Measurements from ENCODE around the gene EFNA2.

EFNA2 gene

DNA sequence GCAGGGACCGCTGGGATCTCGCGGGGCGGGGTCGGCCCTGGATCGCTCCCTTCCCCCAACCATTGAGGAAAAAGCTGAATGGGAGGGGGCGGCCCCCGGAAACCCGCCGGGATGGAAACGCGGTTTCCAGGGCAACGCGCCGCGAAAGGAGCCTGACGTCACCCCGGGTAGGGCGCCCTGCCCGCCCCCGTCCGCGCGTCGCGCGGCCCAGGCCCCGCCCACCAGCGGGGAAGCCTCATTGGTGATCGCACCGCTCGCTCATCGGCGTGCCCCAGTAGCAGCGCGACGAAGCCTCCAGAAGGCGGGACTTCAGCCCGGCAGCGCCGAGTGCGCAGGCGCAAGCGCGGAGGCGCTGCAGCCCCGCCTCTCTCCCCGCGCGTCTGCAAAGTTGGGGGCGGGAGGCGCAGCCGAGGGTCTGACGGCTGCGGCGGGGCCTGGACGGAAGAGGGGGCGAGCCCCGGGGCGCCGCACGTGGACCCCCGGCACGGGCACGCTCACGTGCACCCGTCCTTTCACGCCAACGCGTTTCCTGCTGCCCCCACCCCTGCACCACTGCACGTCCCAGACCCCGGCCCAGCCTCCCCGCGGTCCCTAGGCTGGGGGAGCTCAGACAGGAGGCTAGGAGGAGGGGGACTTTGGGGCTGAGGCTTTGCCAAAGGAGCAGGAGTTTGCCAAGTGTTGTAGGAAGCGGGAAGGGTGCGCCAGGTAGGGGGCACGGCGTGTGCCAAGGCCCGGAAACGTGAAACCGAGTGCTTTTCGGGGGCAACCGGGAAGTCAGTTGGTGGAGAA lies 24.7 kb upstream of the EFNA2 start:
- peak; percentile 71 for DNase-seq

DNA sequence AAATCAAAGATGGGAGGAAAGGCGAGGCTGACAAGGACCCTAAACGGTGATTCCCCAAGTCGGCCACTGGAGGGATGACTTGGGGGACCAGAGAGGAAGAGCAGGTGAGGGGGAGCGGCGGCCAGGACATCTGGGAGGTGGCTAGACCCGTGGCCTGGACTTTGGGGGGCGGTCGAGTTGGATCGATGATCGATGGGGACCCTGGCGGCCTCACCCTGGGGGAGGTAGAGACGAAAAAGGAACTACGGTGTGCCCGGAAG lies 24.2 kb upstream of the EFNA2 start:
- DNase-seq = no peak

DNA sequence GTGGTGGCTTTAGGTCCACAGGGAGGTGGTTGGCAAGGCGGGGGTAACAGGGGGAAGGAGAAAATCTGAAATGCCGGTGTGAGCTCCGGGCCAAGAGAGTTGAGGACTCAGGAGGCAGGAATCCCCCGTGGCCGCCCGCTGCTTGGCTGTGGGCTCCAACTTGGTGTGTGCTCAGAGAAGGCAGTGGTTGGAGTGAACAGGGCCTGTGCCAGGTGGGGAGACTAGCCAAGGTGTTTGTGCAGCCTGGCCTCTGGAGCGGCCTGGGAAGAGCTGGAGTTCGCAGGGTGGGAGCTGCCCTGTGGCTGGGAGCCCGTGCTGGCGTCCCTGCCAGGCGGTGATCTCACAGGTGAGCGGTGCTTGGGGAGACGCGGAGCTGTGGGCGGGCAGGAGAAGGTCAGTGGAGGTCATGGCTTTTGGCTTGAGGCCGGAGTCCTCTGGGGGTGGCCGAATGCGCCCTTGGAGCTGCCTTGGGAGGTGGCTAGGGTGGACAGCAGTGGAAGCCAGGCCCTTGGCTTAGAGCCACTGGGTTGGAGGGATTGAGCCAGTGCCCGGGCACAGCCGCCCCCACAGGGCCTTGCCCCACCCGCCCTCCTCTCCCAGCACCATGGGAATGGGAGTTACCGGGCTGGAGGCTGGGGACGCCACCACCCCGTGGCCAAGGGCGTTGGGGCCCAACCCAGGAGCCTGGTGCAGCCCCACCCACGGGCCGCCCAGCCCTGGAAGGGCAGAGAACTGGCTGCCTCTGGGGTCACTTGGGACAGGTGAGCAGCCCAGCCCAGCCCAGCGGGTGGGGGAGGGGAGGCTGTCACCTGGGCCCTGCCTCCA lies 23.7 kb upstream of the EFNA2 start:
- DNase-seq = no peak

DNA sequence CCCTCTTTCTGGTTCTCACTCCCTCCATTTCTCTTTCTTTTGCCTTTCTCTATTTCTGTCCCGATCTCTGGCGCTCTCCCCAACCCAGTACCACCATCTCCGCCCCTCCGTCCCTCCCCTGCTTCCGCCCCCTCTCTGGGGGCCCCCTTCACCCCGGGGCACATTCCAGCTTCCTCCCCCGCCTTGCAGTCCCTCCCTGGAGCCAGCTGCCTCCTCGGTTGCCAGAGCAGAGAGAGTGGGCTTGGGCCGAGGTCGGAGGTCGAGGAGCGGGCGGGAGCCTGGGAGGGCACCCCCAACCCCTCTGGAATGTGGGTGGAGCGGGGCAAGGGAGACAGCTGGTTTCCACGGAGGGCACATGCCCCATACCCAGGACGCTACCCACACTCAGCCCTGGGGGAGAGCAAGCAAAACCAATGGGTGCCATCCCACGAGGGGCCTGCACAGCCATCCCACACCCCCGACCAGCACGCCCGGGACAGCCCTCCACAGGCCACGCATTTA lies 23.0 kb upstream of the EFNA2 start:
- no peak for DNase-seq

DNA sequence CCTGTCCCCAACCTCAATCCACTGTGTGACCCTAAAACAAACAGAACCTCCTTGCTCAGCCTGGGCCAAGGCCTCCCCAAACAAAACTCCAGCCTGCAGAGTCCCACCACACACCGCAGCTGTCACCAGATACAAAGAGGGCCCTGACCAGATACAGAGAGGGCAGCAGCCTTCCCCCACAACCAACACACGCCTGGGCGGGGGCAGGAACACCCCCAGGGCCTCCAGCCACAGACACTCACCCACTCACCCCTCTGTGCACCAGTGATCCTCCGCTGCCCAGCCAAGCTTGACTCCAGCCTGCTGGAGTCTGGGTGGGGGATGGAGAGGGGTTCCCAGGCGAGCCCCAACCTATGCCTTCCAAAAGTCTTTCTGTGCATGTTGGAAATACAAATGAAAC lies 22.5 kb upstream of the EFNA2 start:
- DNase-seq = no peak

DNA sequence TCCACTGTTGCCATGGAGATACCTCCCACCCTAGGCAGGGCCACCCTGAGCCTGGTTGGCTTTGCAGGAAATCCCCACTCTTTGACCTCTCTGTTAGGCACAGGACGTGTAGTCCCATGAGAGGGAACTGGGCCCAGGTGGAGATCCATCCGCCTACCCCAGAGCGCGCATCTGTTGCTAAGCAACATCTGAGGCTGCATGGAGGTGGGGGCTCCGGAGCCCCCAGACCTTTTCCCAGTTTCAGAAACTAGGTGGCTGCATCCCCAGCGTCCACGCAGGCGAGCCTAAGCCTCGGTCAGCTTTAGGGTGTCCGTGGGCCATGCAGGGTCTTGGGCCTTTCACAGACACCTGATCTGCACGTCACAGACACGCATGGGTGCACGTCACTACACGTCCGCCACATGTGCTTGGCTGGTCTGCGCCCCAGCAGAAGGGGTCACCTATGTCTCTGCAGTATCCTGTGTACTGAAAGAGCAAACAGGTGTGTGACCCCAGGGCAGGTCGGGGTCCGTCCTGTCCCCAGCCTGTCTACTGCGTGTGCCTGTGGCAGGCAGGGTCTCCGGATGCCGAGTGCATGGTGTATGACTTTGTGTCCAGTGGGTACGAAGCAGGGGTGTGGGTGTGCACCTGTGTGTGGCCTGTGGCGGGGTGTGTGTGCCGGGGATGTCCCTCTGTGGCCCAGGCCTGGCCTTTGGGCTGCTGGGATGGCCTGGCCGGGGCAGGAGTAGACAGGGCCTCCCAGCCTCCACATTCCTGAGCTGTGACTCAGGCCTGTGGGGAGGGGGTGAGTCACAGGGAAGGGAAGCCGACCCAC lies 20.7 kb upstream of the EFNA2 start:
- DNase-seq = no peak

DNA sequence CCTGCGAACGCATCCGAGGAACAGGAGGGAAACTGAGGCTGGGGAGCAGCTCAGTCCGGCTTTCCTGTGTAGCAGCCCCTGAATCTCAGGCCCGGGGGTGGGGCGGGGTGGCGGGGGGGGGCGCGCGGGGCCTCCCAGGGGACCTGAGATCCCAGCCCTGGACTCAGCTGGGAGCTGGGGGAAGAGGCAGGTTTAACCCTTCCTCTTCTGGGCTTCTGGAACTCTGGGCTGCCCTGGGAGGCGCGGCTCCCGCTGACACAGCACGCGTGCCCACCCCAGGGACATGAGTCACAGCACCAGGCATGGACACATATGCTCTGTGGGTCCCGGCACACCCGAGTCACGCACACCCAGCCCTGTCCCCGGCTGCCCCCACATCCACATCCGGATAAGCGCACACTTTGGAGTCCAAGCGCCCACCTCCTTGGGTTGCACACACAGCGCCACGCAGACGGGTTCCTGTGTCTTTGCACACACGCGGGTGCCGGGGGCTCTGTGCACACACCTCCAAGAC lies 20.0 kb upstream of the EFNA2 start:
- DNase-seq = no peak

DNA sequence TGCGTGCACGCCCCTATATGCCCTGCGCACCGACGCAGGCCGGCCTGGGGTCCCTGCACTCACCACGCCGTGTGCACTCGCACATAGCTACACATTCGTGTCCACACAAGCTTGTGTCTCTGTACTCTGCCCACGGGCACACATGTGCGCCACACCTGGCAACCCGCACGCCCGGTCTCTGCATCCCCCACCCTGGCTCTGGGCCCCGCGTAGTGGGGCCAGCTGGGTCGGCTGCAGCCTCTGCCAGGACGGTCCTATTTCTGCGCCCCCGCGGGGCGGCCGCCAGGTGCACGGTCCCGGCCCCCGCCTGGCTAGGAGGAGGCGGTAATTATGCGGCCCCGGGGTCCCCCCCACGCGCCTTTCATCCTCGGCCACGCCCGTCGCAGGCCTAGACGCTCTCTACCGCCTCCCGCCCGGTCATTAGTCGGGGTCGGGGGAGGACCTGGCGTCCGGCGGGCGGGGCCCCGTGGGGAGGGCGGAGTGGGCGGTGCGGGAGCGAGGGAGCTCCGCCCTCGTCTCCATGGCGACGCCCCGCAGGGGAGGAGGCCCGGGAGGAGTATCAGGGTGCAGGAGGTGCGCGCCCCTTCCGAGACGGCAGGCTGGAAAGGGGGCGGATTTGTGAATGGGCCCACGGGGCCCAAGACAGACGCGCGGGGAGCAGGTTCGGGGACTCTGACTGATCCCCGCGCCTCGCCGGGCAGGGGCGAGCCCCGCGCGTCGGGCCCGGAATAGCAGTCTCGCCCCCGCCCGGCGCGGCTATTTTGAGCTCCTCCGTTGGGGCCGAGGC lies 19.4 kb upstream of the EFNA2 start:
- DNase-seq = no peak

DNA sequence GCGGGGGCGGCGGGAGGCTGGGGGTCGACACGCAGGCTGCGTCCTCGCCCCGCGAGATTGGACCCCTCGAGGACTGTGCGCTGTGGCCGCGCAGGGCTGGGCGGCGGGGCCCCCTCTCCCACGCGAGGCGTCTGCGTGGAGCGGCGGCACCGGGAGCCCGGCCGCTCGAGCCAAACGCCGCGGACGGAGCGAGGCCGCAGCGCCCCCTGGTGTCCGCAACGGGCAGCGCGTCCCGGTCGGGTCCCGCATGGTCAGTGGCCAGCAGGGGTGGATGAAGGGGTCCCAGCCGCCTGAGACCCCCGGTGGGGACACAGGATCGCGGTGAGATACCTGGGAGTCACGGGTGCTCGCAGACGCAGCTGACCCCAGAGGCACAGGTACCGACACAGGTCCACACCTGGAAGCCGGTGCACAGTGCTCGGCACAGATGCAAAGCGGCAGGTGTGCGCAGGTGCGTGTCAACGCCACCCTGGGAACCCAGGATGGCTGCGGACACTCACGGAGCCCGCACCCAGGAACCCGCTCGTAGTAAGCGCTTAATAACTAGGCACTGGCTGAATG lies 18.7 kb upstream of the EFNA2 start:
- DNase-seq = no peak

DNA sequence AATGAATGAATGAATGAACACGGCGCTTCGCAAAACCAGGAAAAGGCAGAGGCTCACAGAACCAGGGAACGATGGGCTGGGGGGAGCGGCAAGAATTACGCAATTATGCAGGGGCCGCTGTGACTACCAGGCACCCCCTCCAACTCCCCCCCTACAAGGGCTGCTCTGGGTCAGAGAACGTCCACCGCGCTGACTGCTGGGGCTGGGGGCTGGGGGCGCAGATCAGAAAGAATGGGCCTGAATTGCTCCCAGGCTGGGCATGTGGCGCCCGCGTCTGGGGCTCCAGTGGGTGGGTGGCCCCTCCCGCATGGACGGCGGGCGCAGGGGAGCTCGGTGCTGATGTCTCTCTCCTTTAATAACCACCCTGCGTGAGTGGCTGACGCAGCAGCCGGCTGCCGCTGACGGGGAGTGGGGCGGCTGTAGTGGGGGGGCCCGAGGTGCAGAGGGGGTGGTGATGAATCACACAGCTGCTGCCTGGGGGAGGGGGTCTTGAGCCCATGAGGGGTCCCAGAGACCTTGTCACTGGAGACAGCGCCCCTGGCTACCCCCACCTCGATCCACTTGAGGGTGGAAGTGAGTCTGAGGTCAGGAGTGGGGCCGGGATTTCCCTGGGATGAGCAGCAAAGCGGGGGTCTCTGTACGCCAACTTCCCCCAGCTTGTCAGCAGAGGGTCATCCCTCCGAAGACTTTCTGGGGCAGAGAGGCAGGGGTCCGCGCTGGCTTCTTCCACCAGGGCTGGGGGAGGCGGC lies 18.0 kb upstream of the EFNA2 start:
- DNase-seq = no peak

DNA sequence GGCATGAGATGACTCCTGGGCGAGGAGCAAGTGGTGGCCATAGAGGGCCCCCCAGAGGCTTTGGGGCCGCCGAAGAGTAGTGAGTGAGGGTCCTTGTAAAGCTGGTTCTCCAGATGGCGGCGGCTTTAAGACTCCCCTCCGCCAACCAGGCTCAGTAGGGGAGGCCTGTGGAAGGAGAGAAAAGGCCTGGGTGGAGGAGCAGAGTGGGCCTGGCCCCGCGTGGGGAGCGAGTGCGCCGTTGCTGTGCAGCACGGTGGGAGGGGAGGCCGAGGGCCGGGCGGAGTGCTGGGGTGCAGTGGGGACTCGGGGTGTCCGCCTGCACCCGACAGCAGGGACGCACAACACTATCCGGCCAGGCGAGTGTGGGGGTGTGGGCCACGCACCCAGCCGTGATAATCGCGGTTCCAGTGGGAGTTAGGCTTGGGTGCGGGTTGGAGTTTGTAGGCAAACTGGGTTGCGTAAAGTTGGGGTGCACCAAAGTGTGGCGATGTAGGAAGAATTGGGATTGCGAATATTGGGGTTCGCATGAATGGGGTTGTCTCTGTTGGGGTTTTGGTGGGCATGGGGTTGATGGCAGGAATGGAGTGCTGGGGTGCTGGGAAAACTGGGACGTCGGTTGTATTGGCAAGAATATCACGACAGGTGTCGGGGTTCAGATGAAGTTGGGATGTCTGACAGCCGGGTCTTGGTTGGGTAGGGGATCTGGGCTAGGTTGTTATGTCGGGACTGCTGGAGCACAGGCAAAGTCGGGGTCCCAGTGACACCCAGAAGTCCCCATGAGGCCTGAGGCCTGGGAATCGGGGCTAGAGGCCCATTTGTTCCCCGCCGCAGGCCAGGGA lies 17.2 kb upstream of the EFNA2 start:
- no peak for DNase-seq

DNA sequence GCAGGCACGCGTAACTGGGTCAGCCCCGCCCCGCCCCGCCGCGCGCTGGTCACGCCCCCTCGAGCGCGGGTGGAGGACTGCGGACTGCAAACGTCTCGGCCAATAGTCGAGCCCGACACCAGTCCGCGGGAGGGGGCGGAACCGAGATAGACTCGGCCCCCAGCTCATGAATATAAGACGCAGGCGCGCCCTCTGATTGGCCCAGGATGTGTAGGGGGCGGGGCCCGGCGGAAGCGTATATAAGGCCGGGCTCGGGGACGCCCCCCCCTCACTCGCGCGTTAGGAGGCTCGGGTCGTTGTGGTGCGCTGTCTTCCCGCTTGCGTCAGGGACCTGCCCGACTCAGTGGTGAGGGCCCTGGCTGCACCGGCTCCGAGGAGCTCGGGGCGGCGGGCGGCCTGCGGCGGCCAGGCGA lies 16.6 kb upstream of the EFNA2 start, which contains the start of gene CIRBP:
CIRBP (plus strand) TSS at position 268 of the 413 bp plus-strand sequence. CDS start 1,602 bp downstream, outside the sequence.
- peak; percentile 90 for DNase-seq

DNA sequence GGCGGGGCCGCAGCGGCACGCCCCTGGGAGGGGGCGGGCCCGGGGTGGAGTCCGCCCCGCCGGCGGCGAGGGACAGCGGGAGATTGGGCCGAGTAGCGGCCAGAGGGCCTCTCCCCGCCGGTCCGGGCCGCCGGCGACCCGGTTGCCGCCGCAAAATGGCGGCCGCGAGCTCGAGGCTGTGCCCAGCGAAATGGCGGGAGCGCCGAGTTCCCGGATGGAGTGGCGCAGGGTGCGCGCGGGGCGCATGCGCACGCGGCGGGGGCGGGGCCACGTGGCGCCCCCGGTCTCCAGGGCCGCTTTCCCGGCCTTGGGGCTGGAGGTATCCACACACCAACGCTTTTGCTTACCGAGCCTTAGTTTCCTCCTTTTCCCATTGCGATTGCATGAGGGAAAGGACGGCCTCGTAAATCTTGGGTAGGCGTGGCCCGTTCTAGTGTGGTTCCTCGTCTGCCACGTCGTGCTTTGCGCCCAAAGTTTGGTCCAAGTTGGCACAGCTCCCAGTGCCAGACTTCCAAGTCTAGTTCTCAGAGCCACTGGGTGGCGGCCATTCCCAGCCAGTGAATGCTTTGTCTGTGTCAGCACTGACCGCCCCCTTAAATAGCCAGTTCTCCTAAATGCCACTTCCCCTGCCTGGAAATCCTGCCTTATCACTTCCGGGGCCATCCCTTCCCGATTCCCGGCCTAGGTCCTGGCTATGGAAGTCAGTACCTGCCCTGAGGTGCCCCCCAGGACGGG lies 16.0 kb upstream of the EFNA2 start:
- peak; percentile 41 for DNase-seq

DNA sequence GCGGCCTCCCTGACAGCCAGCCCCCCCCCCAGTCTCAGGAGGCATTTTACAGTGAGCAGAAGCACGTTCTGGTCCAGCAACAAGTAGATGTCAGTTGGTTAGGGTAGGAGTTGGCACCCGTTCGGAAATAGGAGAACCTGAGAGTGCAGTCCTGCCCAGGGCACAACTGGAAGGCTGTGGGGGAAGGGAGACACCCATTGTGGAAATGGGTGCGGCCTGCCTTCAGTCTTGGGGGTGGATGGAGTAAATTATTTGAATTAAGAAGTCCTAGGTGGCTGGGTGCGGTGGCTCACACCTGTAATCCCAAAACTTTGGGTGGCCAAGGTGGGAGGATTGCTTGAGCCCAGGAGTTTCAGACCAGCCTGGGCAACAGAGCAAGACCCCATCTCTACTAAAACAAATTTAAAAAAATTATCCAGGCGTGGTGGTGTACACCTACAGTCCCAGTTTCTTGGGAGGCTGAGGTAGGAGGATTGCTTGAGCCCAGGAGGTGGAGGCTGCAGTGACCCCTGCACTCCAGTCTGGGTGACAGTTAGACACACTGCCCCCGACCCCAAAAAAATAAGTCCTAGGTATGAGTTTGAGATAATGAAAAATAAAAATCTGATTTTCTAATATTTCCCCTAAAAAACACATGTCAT lies 15.3 kb upstream of the EFNA2 start:
- DNase-seq = no peak

DNA sequence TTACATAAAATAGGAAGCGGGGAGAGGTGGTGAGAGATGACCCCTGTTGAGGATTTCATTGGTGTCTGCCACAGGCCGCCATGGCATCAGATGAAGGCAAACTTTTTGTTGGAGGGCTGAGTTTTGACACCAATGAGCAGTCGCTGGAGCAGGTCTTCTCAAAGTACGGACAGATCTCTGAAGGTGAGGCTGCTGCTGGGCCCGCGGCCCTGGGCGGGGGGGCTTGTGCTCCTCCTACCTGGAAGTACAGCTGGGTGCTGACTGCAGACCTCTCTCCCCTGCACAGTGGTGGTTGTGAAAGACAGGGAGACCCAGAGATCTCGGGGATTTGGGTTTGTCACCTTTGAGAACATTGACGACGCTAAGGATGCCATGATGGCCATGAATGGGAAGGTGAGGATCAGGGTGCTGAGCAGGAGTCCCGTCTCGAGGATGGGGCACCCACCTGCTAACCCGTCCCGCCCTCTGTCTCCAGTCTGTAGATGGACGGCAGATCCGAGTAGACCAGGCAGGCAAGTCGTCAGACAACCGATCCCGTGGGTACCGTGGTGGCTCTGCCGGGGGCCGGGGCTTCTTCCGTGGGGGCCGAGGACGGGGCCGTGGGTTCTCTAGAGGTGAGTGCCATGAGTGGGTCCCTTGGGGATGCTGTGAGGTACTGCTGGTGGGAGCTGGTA lies 14.7 kb upstream of the EFNA2 start:
- DNase-seq = no peak

DNA sequence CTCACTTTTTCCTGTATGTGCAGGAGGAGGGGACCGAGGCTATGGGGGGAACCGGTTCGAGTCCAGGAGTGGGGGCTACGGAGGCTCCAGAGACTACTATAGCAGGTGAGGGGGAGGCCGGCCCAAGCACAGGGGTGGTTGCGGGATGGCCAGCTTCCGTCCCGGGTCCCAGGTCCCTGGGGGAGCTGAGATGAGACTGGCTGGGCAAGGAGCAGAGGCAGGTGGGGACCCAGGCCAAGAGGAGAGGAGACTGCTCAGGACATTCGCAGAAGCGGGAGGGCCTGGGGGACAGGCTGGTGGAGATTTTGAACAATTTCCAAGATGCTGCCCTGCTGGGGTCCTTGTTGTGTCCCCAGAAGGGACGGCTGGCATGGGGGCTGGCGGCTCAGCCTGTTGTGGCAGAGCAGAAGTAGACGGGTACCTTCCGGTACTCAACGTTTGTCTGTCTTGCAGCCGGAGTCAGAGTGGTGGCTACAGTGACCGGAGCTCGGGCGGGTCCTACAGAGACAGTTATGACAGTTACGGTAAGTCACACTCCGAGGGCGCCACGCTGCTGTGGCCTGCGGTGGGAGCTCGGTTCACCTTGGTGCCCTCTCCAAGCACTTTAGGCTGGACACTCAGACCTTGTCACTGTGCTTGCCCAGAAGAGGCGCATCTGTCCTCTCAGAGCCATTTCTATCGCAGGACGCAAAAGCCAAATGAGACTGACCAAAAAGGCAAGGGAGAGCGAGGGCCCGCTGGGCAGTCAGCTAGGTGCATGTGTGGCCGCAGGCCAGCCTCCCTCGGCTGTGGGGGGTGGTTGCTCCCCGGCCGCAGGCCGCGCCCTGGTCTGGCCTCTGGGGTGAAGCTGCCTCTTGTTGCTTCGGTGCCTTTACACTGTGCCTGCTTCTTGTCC lies 13.9 kb upstream of the EFNA2 start:
- no peak for DNase-seq

All from DMS153 (cell line).